ENCODE measurements around the gene SEL1L3. TPM values are rescaled to one million over a fixed set of nuclear protein-coding genes. Genes with fewer than 3 reads are reported as not detected.

SEL1L3 gene
- total and polyA plus RNA-seq, 7 donors, result 1.0 to 4.3 (median 1.6) TPM

DNA sequence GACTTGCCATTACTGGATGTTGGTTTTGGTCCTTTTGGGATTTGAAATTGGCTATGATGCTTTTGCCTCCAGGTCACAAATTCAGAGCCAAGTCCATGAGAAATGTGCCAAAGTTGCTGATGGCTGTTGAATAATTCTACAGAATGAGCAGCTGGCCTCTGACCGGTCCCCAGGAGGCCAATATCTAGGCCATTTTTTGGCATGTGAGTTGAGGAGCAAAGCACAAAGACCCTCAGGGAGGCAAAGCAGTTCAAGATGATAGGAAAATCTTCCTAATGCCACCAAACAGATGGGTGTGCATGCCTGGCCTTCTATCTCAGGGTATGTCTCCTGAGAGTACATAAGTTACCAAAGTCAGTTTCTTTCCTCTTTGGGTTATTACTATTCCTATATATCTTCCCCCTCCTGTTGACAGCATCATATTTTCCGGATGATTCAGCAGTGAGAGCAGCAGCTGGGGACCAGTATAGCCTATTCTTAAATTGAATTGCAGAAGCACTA is 44.4 kb downstream of the SEL1L3 start:
- no peak for ATAC-seq
- intact Hi-C loops (cut with DNase I), result no loop called here

DNA sequence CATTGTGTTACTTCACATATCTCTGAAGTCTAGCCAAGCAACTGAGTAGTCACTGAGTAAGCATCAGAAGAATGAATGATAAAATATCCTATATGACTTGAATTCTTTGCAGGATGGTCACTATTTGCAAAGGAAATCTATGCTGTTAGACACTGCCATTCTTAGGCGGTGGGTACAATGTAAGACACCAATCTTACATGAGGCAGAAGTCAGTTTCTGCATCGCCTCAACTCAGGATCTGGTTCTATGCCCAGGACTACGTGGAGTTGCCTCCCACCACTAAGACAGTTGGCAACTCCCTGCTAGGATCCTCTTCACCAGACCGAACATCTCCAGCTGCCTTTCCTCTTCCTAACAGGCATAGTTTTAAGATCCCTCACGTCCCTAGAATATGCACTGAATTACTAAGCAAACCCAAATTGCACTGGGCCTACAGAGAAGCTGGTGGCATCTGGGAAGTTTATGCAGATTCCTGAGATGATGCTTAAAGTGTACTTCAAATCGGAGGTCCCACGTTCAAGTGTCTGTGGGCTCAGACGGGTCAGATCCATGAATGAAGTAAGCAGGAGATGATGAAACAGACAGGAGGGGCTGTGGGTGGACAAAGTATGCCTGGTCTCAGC is 45.6 kb downstream of the SEL1L3 start:
- intact Hi-C loops (cut with DNase I), result no loop called here
- Histone ChIP-seq H3K9me3 (no peaks in the 10 kb centered on the region), H3K27me3 (ENCODE audit: insufficient read depth in 3 of 3, low read length in 2 of 3) (no peaks in the 10 kb centered on the region), H3K4me1 (peaks cover 9% of the 10 kb centered on the region), H3K27ac (no peak overlapping the region), H3K36me3 (ENCODE audit: insufficient read depth in 1 of 2, low read depth in 1 of 2) (peaks cover 0 to 4% of the 10 kb centered on the region in 2 donors), H3K4me3 (no peak overlapping the region)
- TF ChIP-seq CTCF (IDR thresholded peaks at IDR 0.05), result no peak
- ATAC-seq, result no peak
- DNase-seq, result no peak
- 75 to 86% (median 76%) methylated on average over 8 of the region's 8 CpGs for WGBS, 3 donors

More for the DNA sequence above, 44.4 kb downstream of the SEL1L3 start:
- Histone ChIP-seq H3K9me3 (no peaks in the 10 kb centered on the region), H3K27me3 (ENCODE audit: insufficient read depth in 3 of 3, low read length in 2 of 3) (no peaks in the 10 kb centered on the region), H3K4me1 (peaks cover 9% of the 10 kb centered on the region), H3K4me3 (no peak overlapping the region), H3K36me3 (ENCODE audit: insufficient read depth in 1 of 2, low read depth in 1 of 2) (peaks cover 0 to 4% of the 10 kb centered on the region in 2 donors), H3K27ac (no peak overlapping the region)
- no peak for TF ChIP-seq CTCF (IDR thresholded peaks at IDR 0.05)
- 51 to 59% (median 56%) methylated on average over 2 of the region's 2 CpGs for WGBS, 3 donors
- no peak for DNase-seq

- peaks cover 0 to 4% of the 10 kb centered on the region in 2 donors for H3K36me3 ChIP-seq (ENCODE audit: insufficient read depth in 1 of 2, low read depth in 1 of 2)
- DNase-seq (no peak), ATAC-seq (no peak)
- H3K27me3 ChIP-seq (ENCODE audit: insufficient read depth in 3 of 3, low read length in 2 of 3), result no peaks in the 10 kb centered on the region
- no peak overlapping the region for H3K4me3 ChIP-seq
- no peak overlapping the region for H3K27ac ChIP-seq
- H3K4me1 ChIP-seq, result peaks cover 9% of the 10 kb centered on the region
- no peaks in the 10 kb centered on the region for H3K9me3 ChIP-seq
- intact Hi-C loops (cut with DNase I), result no loop called here
- 89 to 100% (median 93%) methylated on average over 2 of the region's 2 CpGs for WGBS, 3 donors
- TF ChIP-seq CTCF (IDR thresholded peaks at IDR 0.05), result no peak
Observed at GRCh38 chr4:25816591-25817058, 46.2 kb downstream of the SEL1L3 start.

- 97 to 98% (median 98%) methylated on average over 5 of the region's 5 CpGs for WGBS, 3 donors
Observed at GRCh38 chr4:25815586-25815985, 47.2 kb downstream of the SEL1L3 start.

More at GRCh38 chr4:25815586-25815985, 47.2 kb downstream of the SEL1L3 start:
- DNase-seq, result no peak
- Histone ChIP-seq H3K27ac (no peak overlapping the region), H3K36me3 (ENCODE audit: insufficient read depth in 1 of 2, low read depth in 1 of 2) (peaks cover 0 to 4% of the 10 kb centered on the region in 2 donors), H3K27me3 (ENCODE audit: insufficient read depth in 3 of 3, low read length in 2 of 3) (no peaks in the 10 kb centered on the region), H3K4me1 (peaks cover 9% of the 10 kb centered on the region), H3K4me3 (no peak overlapping the region), H3K9me3 (no peaks in the 10 kb centered on the region)
- ATAC-seq, result no peak
- intact Hi-C loops (cut with DNase I), result no loop called here
- no peak for TF ChIP-seq CTCF (IDR thresholded peaks at IDR 0.05)
